ENCODE measurements around the gene TMEM167B. TPM values are rescaled to one million over a fixed set of nuclear protein-coding genes. Genes with fewer than 3 reads are reported as not detected.

The TMEM167B gene
- total and polyA plus RNA-seq, 2 donors from 2014 or later: 24.7 to 39.4 TPM

GRCh38 chr1:109113590-109114341 lies 23.2 kb downstream of the TMEM167B start, which contains the start of gene ELAPOR1:
TSS of gene ELAPOR1 (plus strand) at chr1:109114115. CDS start at chr1:109114184, 69 bp downstream.
- FAIRE-seq: no peak

DNA sequence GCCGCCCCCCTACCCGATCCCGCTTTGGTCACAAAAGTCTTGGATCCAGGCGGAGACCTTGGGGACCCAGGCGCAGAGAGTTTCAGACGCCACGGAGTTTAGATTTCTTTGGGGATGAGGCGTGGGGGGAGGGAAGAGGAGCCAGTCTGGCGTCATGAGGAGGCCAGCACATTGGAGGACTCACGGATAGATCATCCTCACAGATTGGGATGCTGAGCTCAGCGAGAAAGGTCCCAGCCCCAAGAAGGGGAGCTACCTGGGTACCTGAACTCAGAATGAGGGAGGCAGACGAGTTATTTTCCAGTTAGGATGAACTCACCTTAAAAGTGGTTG lies 23.7 kb downstream of the TMEM167B start:
- no peaks in the 10 kb centered on the region for H3K36me3 ChIP-seq (ENCODE audit: control insufficient read depth in 2 of 3, insufficient read depth in 3 of 3, low read length in 3 of 3)
- peaks cover 0 to 13% (median 6%) of the 10 kb centered on the region in 3 donors for H3K4me1 ChIP-seq (ENCODE audit: control insufficient read depth in 2 of 3, insufficient read depth in 2 of 3, low read depth in 1 of 3, low read length in 3 of 3)
- peaks cover 16% of the 10 kb centered on the region for H3K27me3 ChIP-seq (ENCODE audit: control insufficient read depth, insufficient read depth, low read length)
- H3K9me3 ChIP-seq (ENCODE audit: control insufficient read depth in 2 of 3, insufficient read depth in 1 of 3, low read length in 3 of 3): no peaks in the 10 kb centered on the region
- FAIRE-seq (no peak), DNase-seq (no peak)
- TF ChIP-seq, protein P1, sequence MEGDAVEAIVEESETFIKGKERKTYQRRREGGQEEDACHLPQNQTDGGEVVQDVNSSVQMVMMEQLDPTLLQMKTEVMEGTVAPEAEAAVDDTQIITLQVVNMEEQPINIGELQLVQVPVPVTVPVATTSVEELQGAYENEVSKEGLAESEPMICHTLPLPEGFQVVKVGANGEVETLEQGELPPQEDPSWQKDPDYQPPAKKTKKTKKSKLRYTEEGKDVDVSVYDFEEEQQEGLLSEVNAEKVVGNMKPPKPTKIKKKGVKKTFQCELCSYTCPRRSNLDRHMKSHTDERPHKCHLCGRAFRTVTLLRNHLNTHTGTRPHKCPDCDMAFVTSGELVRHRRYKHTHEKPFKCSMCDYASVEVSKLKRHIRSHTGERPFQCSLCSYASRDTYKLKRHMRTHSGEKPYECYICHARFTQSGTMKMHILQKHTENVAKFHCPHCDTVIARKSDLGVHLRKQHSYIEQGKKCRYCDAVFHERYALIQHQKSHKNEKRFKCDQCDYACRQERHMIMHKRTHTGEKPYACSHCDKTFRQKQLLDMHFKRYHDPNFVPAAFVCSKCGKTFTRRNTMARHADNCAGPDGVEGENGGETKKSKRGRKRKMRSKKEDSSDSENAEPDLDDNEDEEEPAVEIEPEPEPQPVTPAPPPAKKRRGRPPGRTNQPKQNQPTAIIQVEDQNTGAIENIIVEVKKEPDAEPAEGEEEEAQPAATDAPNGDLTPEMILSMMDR (IDR thresholded peaks at IDR 0.05; ENCODE audit: borderline replicate concordance, extremely low read depth, insufficient read depth): no peak
- H3K9ac ChIP-seq (ENCODE audit: low read length in 3 of 3): no peak overlapping the region
- intact Hi-C loops (cut with DNase I): no loop called here
- H3K4me3 ChIP-seq (ENCODE audit: low read length in 3 of 3): no peak overlapping the region
- no peak overlapping the region for H3K27ac ChIP-seq (ENCODE audit: low read depth in 2 of 2, low read length in 2 of 2)

More at GRCh38 chr1:109113590-109114341, 23.2 kb downstream of the TMEM167B start, which contains the start of gene ELAPOR1:
- Histone ChIP-seq H3K4me1 (ENCODE audit: control insufficient read depth in 2 of 3, insufficient read depth in 2 of 3, low read depth in 1 of 3, low read length in 3 of 3) (peaks cover 0 to 13% (median 6%) of the 10 kb centered on the region in 3 donors), H3K4me3 (ENCODE audit: low read length in 3 of 3) (peak within 1 kb of the TSS in 2 of 3 donors; percentile 22 to 32), H3K27me3 (ENCODE audit: control insufficient read depth, insufficient read depth, low read length) (peaks cover 16% of the 10 kb centered on the region), H3K9ac (ENCODE audit: low read length in 3 of 3) (no peak within 1 kb of the TSS), H3K9me3 (ENCODE audit: control insufficient read depth in 2 of 3, insufficient read depth in 1 of 3, low read length in 3 of 3) (no peaks in the 10 kb centered on the region), H3K27ac (ENCODE audit: low read depth in 2 of 2, low read length in 2 of 2) (no peak within 1 kb of the TSS), H3K36me3 (ENCODE audit: control insufficient read depth in 2 of 3, insufficient read depth in 3 of 3, low read length in 3 of 3) (no peaks in the 10 kb centered on the region)
- TF ChIP-seq, protein P1 (IDR thresholded peaks at IDR 0.05; ENCODE audit: borderline replicate concordance, extremely low read depth, insufficient read depth): no peak
- peak; percentile 65 to 90 (median 76) for DNase-seq
- intact Hi-C loops (cut with DNase I): no loop called here

DNA sequence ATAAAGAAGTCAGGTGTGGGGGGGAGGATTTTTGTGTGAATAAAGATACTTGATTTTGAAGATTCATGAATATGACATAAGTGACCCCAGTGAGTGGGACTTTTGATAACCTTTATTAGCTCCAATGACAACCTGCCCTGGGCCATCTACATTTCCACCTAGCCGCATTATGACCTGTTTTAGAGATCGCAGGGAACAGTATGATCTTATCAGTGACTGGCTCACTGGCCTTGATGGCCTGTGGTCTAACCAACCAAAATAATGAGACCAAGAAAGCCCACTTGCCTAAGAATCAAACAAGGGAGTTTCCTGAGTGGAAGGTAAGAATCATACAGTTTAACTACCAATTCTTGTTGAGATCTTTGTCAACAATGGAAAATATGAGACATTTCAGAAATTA lies 25.1 kb downstream of the TMEM167B start:
- no peak overlapping the region for H3K9ac ChIP-seq (ENCODE audit: low read length in 3 of 3)
- peaks cover 0 to 13% (median 6%) of the 10 kb centered on the region in 3 donors for H3K4me1 ChIP-seq (ENCODE audit: control insufficient read depth in 2 of 3, insufficient read depth in 2 of 3, low read depth in 1 of 3, low read length in 3 of 3)

More for the DNA sequence above, 25.1 kb downstream of the TMEM167B start:
- DNase-seq: no peak
- H3K27ac ChIP-seq (ENCODE audit: low read depth in 2 of 2, low read length in 2 of 2): no peak overlapping the region
- no peaks in the 10 kb centered on the region for H3K9me3 ChIP-seq (ENCODE audit: control insufficient read depth in 2 of 3, insufficient read depth in 1 of 3, low read length in 3 of 3)
- no peak overlapping the region for H3K4me3 ChIP-seq (ENCODE audit: low read length in 3 of 3)
- H3K36me3 ChIP-seq (ENCODE audit: control insufficient read depth in 2 of 3, insufficient read depth in 3 of 3, low read length in 3 of 3): no peaks in the 10 kb centered on the region
- TF ChIP-seq, protein P1 (IDR thresholded peaks at IDR 0.05; ENCODE audit: borderline replicate concordance, extremely low read depth, insufficient read depth): no peak
- peaks cover 16% of the 10 kb centered on the region for H3K27me3 ChIP-seq (ENCODE audit: control insufficient read depth, insufficient read depth, low read length)
- intact Hi-C loops (cut with DNase I): no loop called here
- no peak for FAIRE-seq

Measured in kidney (tissue), 14 donors.